ENCODE measurements around the gene RNF2.
"Not testable (repeated sequence)": the region's sequence is repeated elsewhere in the genome, so short reads cannot be mapped to it uniquely, and the experiment has no call there.

Gene RNF2

DNA sequence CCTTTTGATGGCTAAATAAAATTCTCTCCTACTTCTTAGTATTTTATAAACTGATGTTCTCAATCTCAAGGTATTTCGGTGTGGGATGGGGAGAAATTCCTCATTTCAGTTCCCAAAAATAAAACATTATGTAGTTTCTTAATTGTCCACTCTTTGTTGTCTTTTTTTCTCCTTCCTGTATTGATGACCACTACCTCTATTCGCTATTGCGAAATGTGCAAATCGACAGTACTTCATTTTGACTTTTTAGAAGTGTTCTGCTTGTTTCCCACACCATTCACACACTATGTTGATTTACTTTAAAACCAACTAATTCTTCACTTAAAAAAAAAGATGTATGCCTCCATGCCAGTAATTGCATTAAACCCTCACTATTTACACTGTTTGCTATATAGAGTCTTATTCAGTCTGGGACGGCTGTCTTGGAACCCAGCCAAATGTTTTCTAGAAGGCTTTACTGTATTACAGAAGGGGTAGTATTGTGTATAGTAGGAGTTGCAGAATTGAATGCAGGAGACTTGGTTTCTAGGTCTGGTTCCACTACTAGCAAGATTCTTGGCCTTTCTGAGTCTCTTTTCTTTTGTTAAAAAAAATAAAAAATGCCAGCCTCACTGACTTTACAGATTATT, 5.6 kb downstream of the RNF2 start:
- no peak for DNase-seq (ENCODE audit: low read depth in 3 of 3)

DNA sequence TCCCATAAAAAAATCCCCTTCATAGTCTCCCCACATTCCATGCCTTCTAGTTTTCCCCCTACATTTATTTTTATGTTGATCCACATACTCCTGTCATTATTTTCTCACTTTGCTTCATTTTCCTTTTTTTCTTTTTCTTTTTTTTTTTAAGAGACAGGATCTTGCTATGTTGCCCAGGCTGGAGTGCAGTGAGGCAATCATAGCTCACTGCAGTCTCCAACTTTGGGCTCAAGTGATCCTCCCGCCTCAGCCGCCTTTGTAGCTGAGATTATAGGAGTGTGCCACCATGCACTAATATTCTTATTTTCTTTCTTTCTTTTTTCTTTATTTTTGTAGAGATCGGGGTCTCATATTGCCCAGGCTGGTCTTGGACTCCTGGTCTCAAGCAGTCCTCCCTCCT, 7.8 kb downstream of the RNF2 start:
- DNase-seq (ENCODE audit: low read depth in 3 of 3) = no peak

DNA sequence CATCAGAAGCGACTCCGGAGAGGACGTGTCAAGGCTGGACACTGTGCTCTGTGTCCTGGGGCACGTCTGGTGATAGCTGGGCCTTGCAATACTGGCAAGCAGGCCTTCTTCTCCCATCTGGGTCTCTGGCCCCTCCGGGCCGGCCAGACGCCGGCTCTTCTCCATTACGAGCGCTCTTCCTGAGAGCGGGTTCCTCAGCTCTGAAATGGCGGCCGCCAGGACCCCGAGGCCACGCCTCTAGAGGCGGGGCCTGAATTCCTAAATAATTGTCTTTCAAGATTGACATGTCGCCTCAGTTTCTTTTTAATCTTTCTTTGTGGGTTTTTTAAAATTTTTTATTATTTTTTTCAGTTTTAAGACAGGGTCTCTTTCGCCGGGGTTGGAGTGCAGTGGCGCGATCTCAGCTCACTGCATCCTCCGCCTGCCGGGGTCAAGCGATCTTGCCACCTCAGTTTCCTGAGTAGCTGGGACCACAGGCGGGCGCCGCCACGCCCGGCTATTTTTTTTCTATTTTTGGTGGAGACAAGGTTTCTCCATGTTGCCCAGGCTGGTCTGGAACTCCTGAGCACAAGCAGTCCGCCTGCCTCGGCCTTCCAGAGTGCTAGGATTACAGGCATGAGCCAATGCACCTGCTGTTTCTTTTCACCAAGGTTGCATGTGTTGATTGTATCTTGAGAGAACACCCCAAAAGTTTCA, 9.2 kb downstream of the RNF2 start:
- DNase-seq (ENCODE audit: low read depth in 3 of 3) = no peak

DNA sequence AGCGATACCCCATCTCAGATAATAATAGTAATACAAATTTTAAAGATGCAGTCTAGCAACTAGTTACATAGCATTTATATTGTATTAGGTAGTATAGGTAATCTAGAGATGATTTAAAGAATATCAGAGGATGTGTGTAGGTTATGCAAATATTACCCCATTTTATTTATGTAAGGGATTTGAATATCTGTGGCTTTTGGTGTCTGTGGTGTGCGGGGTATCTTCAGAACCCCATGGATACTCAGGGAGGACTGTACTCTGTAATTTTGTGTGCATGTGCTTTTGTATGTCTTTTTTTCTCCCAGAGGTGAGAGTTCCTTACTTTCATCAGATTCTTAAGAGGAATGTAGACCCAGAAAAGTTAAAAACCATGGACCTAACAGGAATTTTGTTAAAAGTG, 12.8 kb downstream of the RNF2 start:
- no peak for DNase-seq (ENCODE audit: low read depth in 3 of 3)

DNA sequence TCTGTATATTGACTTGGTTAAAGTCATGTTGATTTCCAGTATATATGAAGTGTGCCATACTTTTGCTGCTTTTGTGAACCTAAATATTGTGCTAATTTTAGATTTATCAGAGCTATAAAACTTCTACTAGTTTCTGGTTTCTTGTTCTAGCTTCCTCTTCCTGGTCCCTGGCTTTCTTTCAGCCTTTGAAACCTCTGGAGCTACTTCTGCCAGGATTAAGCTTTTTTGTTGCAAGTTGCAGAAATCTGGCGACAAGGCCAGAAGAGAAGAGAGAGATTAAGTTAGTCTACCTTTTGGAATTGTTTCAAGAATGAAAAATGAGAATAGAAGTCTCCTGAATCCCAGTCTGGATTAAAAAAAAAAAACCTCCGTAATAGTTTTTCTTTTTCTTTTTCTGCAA, 13.5 kb downstream of the RNF2 start:
- no peak for DNase-seq (ENCODE audit: low read depth in 3 of 3)

DNA sequence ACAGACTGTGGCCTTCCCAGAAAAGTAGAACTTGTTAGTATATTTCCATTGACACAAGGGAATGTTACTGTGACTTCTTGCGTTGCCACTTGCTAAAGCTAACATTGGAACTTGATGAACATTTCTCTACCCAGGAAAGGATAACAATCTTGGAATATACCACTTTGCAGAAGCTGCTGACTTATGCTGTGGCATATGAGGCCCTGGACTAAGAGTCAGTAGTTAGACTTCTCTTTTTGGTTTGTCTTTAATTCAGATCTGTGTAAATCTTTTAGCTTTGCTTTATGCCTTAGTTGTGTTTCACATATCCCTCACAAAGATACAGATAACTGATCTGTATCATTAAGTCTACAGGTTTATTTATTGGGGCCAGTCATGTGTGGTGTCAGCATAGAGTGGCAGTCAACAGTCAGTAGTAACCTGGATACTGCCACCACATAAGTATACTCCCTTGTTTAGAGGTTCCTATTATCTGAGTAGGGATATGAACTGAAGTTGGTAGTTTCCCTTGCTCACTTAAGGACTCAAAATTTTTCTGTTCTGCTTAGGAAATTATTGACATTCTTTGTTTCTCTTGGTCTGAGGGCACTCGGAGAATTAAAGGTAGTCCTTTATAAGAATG, 14.7 kb downstream of the RNF2 start:
- DNase-seq (ENCODE audit: low read depth in 3 of 3) = no peak

DNA sequence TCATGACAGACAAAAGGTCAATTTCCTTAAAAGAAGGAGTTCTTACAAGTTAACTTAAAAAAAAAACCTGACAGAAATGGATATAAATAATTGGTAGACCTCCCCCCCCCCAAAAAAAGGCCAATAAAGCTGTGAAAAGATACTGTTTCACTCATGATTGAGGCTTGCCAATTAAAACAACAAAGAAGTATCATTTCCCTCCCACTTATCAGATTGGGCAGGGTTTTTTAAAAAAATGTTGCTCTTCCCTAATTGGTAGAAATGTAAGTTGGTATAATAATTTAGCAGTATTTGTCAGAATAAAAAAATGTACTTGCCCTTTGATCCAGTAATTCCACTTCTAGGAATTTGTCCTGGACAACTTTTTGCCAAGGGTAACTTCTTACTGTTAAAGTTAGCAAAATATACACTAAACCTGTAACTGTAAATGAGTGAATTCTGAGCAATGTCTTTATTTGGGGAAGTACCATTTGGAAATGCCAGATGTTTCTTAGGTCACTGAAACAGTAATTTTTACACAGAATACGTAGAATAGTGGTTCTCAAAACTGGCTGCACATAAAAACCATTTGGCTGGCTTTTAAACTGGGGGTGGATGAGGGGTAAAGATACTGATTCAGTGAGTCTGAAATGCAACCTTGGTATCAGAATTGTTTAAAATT, 17.5 kb downstream of the RNF2 start:
- DNase-seq (ENCODE audit: low read depth in 3 of 3) = no peak

DNA sequence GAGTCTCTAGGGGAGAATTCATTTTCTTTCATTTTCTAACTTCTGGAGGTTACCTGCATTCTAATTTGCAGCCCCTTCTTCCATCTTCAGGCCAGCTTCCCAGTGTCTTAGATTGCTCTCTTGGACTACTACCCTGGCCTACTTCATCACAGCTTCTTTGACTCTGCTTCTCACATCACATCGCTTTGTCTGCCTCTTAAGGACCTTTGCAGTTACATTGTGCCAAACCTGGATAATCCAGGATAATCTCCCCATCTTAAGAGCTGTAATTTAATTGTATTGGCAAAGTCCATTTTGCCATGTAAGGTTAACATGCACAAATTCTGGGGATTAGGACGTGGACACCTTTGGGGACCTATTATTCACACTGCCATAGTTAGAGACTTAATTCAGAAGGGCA, 18.4 kb downstream of the RNF2 start:
- DNase-seq (ENCODE audit: low read depth in 3 of 3) = no peak

DNA sequence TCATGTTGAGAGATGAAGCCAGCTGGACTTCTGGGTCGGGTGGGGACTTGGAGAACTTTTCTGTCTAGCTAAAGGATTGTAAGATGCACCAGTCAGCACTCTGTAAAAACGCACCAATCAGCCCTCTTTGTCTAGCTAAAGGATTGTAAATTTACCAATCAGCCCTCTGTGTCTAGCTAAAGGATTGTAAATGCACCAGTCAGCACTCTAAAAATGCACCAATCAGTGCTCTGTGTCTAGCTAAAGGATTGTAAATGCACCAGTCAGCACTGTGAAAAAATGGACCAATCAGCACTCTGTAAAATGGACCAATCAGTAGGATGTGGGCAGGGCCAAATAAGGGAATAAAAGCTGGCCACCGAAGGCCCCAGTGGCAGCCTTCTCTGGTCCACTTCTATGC, 19.6 kb downstream of the RNF2 start:
- DNase-seq (ENCODE audit: low read depth in 3 of 3) = not testable (repeated sequence)

DNA sequence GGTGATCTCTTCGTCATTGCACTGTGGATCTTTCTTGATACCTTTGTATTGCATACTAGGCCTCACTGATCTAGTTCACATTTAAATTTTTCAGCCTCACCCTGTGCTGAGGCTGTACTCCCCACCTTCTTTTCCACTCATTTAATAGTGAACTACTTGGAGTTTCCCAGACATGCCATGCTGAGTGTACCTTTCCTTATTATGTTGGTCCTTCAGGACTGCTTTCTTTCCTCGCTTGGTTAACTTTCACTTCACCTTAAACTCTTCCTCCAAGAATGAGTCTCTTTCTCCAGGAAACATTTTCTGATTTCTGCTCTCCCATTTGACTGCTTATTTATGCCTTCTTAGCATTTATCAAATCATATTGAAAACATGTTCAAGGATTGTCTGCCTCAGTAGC, 20.8 kb downstream of the RNF2 start:
- no peak for DNase-seq (ENCODE audit: low read depth in 3 of 3)

DNA sequence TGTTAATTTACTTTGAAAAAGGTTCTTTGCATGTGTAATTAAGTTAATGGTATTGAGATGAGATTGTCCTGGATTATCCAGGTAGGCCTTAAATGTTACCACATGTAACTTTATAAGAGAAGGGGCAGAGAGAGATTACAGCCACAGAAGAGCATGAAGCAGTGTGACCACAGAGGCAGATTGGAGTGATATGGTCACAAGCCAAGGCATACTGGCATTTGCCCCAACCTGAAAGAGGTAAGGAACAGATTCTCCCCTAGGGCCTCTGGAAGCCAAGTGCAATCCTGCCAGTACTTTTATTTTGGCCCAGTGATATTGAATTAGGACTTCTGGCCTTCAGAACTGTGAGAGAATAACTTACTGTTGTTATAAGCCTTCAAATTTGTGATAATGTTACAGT, 23.0 kb downstream of the RNF2 start:
- no peak for DNase-seq (ENCODE audit: low read depth in 3 of 3)

DNA sequence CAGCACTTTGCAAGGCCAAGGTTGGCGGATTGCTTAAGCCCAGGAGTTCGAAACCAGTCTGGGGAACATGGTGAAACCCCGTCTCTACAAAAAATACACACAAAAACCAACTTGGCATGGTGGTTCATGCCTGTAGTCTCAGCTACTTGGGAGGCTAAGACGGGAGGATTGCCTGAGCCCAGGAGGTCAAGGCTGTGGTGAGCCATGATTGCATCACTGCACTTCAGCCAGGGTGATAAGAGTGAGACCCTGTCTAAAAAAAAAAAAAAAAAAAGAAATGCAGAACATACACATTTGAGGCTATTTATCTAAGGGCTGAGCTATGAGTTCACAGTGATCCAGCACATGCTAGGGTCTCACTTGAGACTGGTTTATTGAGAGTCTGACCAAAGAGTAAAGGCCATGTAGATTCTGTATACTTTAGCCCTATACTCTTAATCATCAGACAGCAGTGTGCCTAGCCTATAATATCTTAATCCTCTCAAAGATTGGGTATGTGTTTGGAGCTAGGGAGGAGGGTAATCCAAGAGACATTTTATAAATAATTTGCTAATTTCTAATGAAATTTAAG, 23.9 kb downstream of the RNF2 start:
- DNase-seq (ENCODE audit: low read depth in 3 of 3) = no peak

DNA sequence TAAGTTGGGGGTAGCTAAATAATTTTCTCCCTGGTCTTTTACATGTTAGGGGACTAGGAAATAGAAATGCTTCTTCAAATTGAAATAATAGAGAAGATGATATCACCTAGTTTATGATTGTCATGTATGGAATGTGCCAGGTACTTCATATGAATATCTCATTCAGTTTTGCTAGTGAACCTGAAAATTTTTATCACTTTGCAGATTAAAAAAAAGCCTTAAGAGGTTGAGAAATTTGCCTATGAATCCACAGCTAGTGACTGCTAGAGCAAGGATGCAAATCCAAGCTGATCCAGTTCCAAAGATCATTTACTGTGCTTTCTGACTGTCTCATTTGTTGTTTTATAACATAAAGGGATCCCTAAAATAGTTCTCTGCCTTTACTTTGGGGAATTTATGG, 24.7 kb downstream of the RNF2 start:
- no peak for DNase-seq (ENCODE audit: low read depth in 3 of 3)

DNA sequence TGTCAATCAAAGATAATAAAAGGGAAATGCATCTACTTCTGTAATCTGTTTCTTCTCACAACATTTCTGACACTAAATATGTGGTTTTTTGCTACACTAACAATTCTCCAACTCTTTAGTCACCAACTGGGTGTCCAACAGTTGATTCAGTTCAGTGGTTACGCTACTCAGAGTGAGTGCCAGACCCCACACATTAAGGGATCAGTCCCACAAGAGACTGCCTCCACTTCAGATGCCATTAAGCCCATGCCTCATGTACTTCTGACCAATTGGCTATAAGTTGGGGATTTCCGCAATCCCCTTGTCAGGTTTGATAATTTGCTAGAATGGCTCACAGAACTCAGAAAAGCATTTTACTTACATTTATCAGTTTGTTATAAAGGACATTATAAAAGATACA, 28.4 kb downstream of the RNF2 start:
- DNase-seq (ENCODE audit: low read depth in 3 of 3) = no peak

DNA sequence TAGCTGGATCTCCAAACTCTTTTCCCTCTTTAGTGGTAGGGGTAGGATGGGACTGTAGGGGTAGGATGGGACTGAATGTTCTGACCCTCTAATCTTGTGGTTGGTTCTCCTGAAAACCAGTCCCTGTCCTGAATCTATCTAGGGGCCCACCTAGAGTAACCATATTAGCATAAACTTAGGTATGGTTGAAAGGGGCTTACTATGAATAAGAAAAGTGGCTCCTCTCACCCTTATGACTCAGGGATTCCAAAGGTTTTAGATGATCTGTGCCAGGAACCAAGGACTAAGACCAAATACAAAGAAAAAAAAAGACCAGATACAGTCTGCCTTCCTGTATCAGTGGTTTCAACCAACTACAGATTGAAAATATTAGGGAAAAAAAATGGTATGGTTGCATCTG, 28.9 kb downstream of the RNF2 start:
- no peak for DNase-seq (ENCODE audit: low read depth in 3 of 3)

DNA sequence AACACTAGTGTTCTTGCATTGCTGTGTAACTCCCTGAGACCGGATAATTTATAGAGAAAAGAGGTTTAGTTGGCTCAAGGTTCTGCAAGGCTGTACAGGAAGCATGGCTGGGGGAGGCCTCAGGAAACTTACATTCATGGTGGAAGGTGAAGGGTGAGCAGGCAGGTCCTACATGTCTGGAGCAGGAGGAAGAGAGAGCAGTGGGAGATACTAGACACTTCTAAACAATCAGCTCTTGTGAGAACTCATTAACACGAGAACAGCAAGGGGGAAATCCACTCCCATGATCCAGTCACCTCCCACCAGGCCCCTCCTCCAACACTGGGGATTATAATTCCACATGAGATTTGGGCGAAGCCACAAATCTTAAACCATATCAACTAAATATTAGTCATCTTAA, 30.1 kb downstream of the RNF2 start:
- no peak for DNase-seq (ENCODE audit: low read depth in 3 of 3)

DNA sequence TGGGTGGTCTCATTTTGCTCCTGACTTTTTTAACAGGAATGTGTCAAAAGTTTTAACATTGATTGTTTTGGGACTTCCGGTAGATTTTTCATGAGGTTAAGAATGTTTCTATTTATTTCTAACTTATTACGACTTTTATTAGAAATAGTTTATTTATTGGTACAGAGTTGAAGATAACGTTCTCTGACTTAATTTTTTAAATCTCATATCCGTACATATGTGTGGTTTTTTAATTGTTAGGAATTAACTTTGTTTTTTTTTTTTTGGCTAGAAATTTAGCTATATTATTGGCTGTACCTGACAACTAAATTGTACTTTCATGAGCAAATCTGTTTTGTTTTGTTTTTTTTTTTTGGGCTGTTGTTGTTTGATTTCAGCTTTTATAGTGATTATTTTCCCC, 32.0 kb downstream of the RNF2 start:
- no peak for DNase-seq (ENCODE audit: low read depth in 3 of 3)

DNA sequence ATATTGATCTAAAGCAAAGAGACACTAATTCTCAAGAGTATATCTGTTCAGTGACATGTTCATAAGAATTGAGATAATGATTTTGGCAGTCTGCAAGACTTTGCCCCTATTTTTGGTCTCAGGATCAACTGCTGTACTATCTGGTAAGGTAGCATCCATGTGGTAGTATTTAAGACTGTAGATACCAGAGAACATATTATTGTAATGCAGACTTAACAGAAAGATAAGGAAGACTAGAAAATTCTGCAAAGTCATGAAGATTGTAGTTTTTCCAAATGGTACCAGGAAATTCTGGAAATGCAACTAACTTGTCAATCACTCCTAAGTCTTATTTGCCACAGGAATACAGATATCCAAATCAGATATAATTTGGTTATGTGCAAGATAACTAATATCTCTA, 35.1 kb downstream of the RNF2 start:
- DNase-seq (ENCODE audit: low read depth in 3 of 3) = no peak

DNA sequence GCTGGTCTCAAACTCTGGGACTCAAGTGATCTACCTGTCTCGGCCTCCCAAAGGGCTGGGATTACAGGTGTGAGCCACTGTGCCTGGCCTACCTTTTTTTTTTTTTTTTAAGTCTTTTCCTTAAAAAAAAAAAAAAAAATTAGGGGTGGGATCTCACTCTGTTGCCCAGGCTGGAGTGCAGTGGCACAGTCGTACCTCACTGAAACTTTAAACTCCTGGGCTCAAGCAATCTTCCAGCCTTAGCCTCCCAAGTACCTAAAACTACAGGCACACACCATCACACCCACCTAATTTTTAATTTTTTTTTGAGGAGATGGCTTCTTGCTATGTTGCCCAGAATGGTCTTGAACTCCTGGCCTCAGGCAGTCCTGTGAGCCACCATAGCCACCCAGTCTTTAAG, 38.5 kb downstream of the RNF2 start:
- no peak for DNase-seq (ENCODE audit: low read depth in 3 of 3)

DNA sequence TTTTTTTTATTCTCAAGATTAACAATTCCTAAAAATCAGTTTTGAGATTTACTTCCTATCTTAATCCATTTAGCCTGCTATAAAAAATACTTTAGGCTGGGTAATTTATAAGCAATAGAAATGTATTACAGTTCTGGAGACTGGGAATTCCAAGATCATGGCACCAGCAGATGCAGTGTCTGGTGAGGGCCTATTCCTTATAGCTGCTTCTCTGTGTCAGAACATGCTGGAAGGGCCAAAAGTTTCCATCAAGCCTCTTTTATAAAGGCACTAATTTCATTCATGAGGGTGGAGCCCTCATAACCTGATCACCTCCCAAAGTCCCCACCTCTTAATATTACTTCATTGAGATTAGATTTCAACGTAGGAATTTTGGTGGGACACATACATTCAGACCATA, 41.7 kb downstream of the RNF2 start:
- no peak for DNase-seq (ENCODE audit: low read depth in 3 of 3)

DNA sequence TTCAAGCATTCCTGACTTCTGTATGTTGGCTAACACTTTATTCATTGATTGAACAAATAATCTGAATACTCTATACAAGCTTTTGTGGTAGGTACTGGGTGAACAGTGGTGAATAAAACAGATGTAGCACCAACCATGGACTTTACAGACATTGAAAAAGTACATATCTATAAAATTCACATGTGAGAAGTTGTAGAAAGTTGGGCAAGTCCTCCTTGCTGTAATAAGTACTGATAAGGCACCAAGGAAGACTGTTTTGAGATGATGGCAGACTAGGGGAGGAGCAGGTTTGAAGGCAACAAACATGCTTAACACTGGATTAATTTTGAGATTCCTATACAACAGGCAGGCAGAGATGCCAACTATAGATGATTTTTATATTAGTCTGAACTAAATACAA, 42.4 kb downstream of the RNF2 start:
- no peak for DNase-seq (ENCODE audit: low read depth in 3 of 3)

DNA sequence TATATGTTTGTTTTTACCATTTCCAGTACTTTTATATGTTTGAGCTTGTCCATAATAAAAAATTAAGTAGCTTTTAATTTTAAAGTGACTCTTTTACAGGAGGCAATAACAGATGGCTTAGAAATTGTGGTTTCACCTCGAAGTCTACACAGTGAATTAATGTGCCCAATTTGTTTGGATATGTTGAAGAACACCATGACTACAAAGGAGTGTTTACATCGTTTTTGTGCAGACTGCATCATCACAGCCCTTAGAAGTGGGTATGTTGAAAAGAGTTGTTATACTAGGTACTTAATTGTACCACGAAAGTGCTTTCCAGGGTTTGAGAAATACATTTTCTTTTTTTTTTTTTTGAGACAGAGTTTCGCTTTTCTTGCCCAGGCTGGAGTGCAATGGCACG, 46.1 kb downstream of the RNF2 start:
- no peak for DNase-seq (ENCODE audit: low read depth in 3 of 3)

DNA sequence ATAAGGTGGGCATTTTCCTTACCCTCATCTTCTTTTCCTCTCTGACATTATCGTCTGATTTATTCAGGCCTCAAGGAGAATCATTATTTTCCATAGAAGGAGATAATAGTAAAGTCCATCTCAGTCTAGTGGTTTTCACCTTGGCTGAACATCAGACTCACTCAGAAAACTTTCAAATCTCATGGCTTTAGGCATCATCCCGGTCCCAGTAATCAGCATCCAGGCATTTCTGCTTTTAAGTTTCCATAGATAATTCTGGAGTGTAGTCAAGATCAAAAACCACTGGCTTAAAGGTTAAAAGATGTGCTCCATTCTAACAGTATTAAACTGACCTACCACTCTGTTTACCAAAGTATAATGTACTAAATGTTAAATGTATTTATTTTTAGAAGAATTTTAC, 49.4 kb downstream of the RNF2 start:
- DNase-seq (ENCODE audit: low read depth in 3 of 3) = no peak
